Vagina (tissue), 2 donors: ENCODE measurements around the gene LRRTM3.

Source experiments
- POLR2AphosphoS5 ChIP-seq, 2 donors: sonication (generic); formaldehyde crosslinking; IDR thresholded peaks; one replicate each; pipeline ENCODE4 v1.9.0; 2017; ENCODE audit warnings: antibody characterized with exemption in 2 of 2, mild to moderate bottlenecking in 2 of 2, low read depth in 1 of 2; ENCODE audit not compliant: insufficient read depth in 1 of 2
- TF ChIP-seq, protein P1 (sequence below), 3 experiments: fragments of 450-650 bp in 2 of 3; fragments of 200-600 bp in 1 of 3; sonication (generic) in 1 of 3; IDR thresholded peaks; one replicate each; pipeline ENCODE4 v1.5.1; 2017 to 2019; ENCODE audit warnings: antibody characterized with exemption in 3 of 3, mild to moderate bottlenecking in 2 of 3, moderate library complexity in 2 of 3

- no peak for TF ChIP-seq POLR2AphosphoS5 (IDR thresholded peaks at IDR 0.05; ENCODE audit: insufficient read depth in 1 of 2, low read depth in 1 of 2)
- TF ChIP-seq, protein P1, sequence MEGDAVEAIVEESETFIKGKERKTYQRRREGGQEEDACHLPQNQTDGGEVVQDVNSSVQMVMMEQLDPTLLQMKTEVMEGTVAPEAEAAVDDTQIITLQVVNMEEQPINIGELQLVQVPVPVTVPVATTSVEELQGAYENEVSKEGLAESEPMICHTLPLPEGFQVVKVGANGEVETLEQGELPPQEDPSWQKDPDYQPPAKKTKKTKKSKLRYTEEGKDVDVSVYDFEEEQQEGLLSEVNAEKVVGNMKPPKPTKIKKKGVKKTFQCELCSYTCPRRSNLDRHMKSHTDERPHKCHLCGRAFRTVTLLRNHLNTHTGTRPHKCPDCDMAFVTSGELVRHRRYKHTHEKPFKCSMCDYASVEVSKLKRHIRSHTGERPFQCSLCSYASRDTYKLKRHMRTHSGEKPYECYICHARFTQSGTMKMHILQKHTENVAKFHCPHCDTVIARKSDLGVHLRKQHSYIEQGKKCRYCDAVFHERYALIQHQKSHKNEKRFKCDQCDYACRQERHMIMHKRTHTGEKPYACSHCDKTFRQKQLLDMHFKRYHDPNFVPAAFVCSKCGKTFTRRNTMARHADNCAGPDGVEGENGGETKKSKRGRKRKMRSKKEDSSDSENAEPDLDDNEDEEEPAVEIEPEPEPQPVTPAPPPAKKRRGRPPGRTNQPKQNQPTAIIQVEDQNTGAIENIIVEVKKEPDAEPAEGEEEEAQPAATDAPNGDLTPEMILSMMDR (IDR thresholded peaks at IDR 0.05) = no peak
These were observed 169.7 kb downstream of the LRRTM3 start for GRCh38 chr10:67095531-67095930.
